Thoracic aorta (tissue), 2 donors: Measurements from ENCODE around the gene NUTM2E. TPM values are rescaled to one million over a fixed set of nuclear protein-coding genes. Genes with fewer than 3 reads are reported as not detected.
"Not testable (repeated sequence)": the region's sequence is repeated elsewhere in the genome, so short reads cannot be mapped to it uniquely, and the experiment has no call there.

Experiments used
- ATAC-seq: fragments of 150-250 bp; one replicate; pipeline ENCODE4 v1.8.0; 2017; ENCODE audit warnings: low read depth; ENCODE audit not compliant: insufficient number of reproducible peaks, low FRiP score
- DNase-seq: peaks from one replicate; pipeline ENCODE4 v3.0.0-alpha.2; 2020; ENCODE audit warnings: low spot score
- H3K27ac ChIP-seq, 2 donors: fragments of 200-600 bp; sonication (generic); 1 replicate in 1 of 2; 2 replicates in 1 of 2; pipeline ENCODE4 v1.5.1; 2016; ENCODE audit warnings: mild to moderate bottlenecking in 2 of 2, moderate library complexity in 2 of 2
- H3K27me3 ChIP-seq: fragments of 200-600 bp; sonication (generic); replicated peaks from 2 replicates; pipeline ENCODE4 v1.6.0; 2016; ENCODE audit warnings: mild to moderate bottlenecking; ENCODE audit not compliant: insufficient read depth
- H3K36me3 ChIP-seq: fragments of 200-600 bp; sonication (generic); one replicate; pipeline ENCODE4 v1.5.1; 2016
- H3K4me1 ChIP-seq, 2 donors: fragments of 200-600 bp; sonication (generic); 1 replicate in 1 of 2; 2 replicates in 1 of 2; pipeline versions ENCODE4 v1.5.1 to v1.6.0; 2016; ENCODE audit warnings: low read depth in 2 of 2, mild to moderate bottlenecking in 1 of 2; ENCODE audit not compliant: control insufficient read depth in 1 of 2
- H3K4me3 ChIP-seq: fragments of 200-600 bp; sonication (generic); 2 replicates; pipeline ENCODE4 v1.5.1; 2016; ENCODE audit warnings: mild to moderate bottlenecking
- H3K9me3 ChIP-seq: fragments of 200-600 bp; sonication (generic); 2 replicates; pipeline ENCODE4 v1.5.1; 2016
- CTCF ChIP-seq: fragments of 200-600 bp; sonication (generic); IDR thresholded peaks from one replicate; pipeline ENCODE4 v1.5.1; 2019; ENCODE audit warnings: antibody characterized with exemption
- total RNA-seq, 2 donors: library from RNA; depleted of rRNA; stranded (reverse); fragments of >200 nt; gene quantifications; one replicate each; pipeline versions ENCODE4 v1.1.0 to v1.2.3, GENCODE V29; 2016

Gene NUTM2E
- total RNA-seq = not detected

GRCh38 chr10:79826496-79827215 is at the start of gene NUTM2E:
TSS of gene NUTM2E (plus strand) at chr10:79826739. CDS start at chr10:79841741, 15,002 bp downstream.
- DNase-seq = peak; percentile 13
- H3K4me1 ChIP-seq = peaks cover 9 to 11% of the 10 kb centered on the region in 2 donors
- H3K27me3 ChIP-seq = not testable (repeated sequence)

GRCh38 chr10:79777997-79778396 is 48.5 kb upstream of the NUTM2E start:
- not testable (repeated sequence) for H3K9me3 ChIP-seq, DNase-seq, H3K36me3 ChIP-seq, H3K4me1 ChIP-seq, ATAC-seq, H3K27ac ChIP-seq, H3K27me3 ChIP-seq, H3K4me3 ChIP-seq

More at GRCh38 chr10:79826496-79827215, at the start of gene NUTM2E:
- not testable (repeated sequence) for H3K36me3 ChIP-seq, H3K9me3 ChIP-seq
- ATAC-seq = peak; percentile 100
- Histone ChIP-seq H3K27ac (peak within 1 kb of the TSS; percentile 84 to 89), H3K4me3 (peak within 1 kb of the TSS; percentile 72)

- not testable (repeated sequence) for H3K27ac ChIP-seq, H3K36me3 ChIP-seq, H3K4me1 ChIP-seq, ATAC-seq, H3K27me3 ChIP-seq, H3K9me3 ChIP-seq
- peak overlapping the region; percentile 21 for H3K4me3 ChIP-seq
- peak; percentile 65 for TF ChIP-seq CTCF
- peak; percentile 28 for DNase-seq
These were observed 47.1 kb upstream of the NUTM2E start for GRCh38 chr10:79779310-79779938.

- not testable (repeated sequence) for DNase-seq, H3K4me3 ChIP-seq, H3K27ac ChIP-seq, H3K4me1 ChIP-seq, H3K36me3 ChIP-seq, H3K27me3 ChIP-seq, ATAC-seq, H3K9me3 ChIP-seq
These were observed 46.5 kb upstream of the NUTM2E start for GRCh38 chr10:79779992-79780391.

- not testable (repeated sequence) for H3K27ac ChIP-seq, DNase-seq, H3K4me3 ChIP-seq, H3K36me3 ChIP-seq, H3K27me3 ChIP-seq, H3K4me1 ChIP-seq, H3K9me3 ChIP-seq, ATAC-seq
These were observed 45.0 kb upstream of the NUTM2E start for GRCh38 chr10:79781584-79781983.

GRCh38 chr10:79787455-79787952 is 39.0 kb upstream of the NUTM2E start:
- not testable (repeated sequence) for DNase-seq

GRCh38 chr10:79789351-79789750 is 37.2 kb upstream of the NUTM2E start:
- not testable (repeated sequence) for H3K9me3 ChIP-seq, H3K27ac ChIP-seq, H3K36me3 ChIP-seq, H3K27me3 ChIP-seq, H3K4me3 ChIP-seq, H3K4me1 ChIP-seq, ATAC-seq, DNase-seq

More at GRCh38 chr10:79787455-79787952, 39.0 kb upstream of the NUTM2E start:
- not testable (repeated sequence) for H3K27ac ChIP-seq, H3K27me3 ChIP-seq, ATAC-seq, H3K4me3 ChIP-seq, H3K9me3 ChIP-seq, H3K4me1 ChIP-seq, H3K36me3 ChIP-seq

- H3K4me3 ChIP-seq, H3K27me3 ChIP-seq, H3K4me1 ChIP-seq, H3K9me3 ChIP-seq, H3K36me3 ChIP-seq, ATAC-seq, H3K27ac ChIP-seq, DNase-seq: not testable (repeated sequence)
These were observed 34.5 kb upstream of the NUTM2E start for GRCh38 chr10:79791906-79792517.

- not testable (repeated sequence) for H3K9me3 ChIP-seq, H3K4me1 ChIP-seq, H3K4me3 ChIP-seq, DNase-seq, H3K27me3 ChIP-seq, H3K36me3 ChIP-seq, H3K27ac ChIP-seq
- ATAC-seq = peak; percentile 50
These were observed 27.2 kb upstream of the NUTM2E start for GRCh38 chr10:79799337-79799736.

- not testable (repeated sequence) for H3K36me3 ChIP-seq, H3K4me3 ChIP-seq, ATAC-seq, H3K4me1 ChIP-seq, H3K9me3 ChIP-seq, H3K27ac ChIP-seq, H3K27me3 ChIP-seq, DNase-seq
These were observed 20.7 kb upstream of the NUTM2E start for GRCh38 chr10:79805857-79806256.

- not testable (repeated sequence) for ATAC-seq, H3K27me3 ChIP-seq, DNase-seq, H3K36me3 ChIP-seq, H3K27ac ChIP-seq, H3K4me3 ChIP-seq, H3K9me3 ChIP-seq, H3K4me1 ChIP-seq
These were observed 14.6 kb upstream of the NUTM2E start for GRCh38 chr10:79811895-79812294.
